GM12872 (cell line): ENCODE measurements around the gene FSTL4.

Source experiments
- TF ChIP-seq, protein P1 (sequence below): IDR thresholded peaks from 3 replicates; pipeline ENCODE4 v1.5.1; 2011; ENCODE audit warnings: low read depth, mild to moderate bottlenecking, low read length, moderate library complexity; ENCODE audit not compliant: insufficient read depth

The FSTL4 gene

DNA sequence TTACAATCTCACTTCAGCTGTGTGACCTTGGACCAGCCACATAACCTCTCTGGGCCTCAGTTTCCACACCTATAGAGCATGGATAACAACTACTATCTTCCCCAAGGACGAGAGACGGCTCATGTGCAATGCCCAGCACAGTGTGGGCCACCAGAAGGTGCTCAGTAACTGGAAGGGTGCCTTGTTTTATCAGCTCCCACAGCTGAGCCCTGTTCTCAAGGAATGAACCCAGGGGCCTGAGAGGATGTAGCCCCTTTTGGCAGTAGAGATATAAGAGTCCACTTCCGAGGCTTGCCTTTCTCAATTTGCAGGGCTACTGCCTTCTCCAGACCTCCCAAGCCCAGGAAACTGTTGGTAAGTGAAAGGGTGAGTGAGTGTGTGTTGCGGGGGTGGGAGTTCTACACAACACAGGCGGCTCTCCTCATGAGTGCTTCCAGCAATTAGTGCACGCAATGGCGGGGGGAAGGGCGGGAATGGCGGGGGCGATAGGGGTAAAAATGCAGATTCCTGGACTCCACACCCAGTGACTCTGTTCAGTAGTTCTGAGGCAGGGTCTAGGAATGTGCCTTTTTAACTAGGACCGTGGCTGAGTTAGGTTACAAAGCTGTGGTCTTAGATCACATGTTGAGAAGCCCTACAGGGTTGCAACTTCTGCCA lies 185.1 kb downstream of the FSTL4 start:
- TF ChIP-seq, protein P1, sequence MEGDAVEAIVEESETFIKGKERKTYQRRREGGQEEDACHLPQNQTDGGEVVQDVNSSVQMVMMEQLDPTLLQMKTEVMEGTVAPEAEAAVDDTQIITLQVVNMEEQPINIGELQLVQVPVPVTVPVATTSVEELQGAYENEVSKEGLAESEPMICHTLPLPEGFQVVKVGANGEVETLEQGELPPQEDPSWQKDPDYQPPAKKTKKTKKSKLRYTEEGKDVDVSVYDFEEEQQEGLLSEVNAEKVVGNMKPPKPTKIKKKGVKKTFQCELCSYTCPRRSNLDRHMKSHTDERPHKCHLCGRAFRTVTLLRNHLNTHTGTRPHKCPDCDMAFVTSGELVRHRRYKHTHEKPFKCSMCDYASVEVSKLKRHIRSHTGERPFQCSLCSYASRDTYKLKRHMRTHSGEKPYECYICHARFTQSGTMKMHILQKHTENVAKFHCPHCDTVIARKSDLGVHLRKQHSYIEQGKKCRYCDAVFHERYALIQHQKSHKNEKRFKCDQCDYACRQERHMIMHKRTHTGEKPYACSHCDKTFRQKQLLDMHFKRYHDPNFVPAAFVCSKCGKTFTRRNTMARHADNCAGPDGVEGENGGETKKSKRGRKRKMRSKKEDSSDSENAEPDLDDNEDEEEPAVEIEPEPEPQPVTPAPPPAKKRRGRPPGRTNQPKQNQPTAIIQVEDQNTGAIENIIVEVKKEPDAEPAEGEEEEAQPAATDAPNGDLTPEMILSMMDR = no peak

- TF ChIP-seq, protein P1 = no peak
Measured at GRCh38 chr5:133426264-133426663, 186.1 kb downstream of the FSTL4 start.

DNA sequence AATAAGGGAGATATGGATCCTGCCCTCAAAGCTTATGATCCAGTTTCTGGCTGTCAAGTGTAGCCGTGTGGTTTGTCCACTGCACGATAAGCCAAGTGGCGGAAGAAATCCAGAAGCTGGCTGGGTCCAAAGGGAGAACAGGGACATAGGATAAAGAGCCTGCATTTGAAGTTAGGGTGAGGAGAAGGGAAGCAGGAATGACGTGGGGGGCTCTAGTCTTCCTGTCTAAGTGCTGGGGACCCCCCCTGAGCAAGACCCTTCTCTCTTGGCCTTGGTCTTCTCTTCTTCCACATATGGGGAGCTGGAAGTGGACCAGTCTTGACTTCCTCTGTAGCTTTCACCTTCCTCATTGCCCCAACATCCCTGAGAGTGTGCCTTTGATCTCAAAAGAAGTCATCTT lies 186.6 kb downstream of the FSTL4 start:
- TF ChIP-seq, protein P1 = no peak

DNA sequence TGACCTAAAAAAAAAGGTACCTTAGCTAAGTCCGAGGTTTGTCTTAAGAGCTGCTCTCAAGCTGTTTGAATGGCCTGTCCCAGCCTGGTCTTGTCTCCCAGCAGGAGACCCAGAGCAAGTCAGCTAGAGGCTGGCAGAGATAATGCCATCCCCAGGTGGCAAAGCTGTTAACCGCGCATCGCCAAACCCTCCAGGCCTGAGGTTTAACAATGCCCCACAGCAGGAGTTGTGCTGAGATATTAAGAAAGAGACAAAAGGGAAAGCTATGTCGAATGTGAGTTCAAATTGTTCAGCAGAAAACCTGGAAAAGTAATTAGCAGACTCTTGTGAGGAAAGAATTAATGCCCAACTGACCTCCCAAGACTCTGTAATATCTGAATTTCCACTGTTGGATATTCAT lies 187.1 kb downstream of the FSTL4 start:
- TF ChIP-seq, protein P1 = no peak

DNA sequence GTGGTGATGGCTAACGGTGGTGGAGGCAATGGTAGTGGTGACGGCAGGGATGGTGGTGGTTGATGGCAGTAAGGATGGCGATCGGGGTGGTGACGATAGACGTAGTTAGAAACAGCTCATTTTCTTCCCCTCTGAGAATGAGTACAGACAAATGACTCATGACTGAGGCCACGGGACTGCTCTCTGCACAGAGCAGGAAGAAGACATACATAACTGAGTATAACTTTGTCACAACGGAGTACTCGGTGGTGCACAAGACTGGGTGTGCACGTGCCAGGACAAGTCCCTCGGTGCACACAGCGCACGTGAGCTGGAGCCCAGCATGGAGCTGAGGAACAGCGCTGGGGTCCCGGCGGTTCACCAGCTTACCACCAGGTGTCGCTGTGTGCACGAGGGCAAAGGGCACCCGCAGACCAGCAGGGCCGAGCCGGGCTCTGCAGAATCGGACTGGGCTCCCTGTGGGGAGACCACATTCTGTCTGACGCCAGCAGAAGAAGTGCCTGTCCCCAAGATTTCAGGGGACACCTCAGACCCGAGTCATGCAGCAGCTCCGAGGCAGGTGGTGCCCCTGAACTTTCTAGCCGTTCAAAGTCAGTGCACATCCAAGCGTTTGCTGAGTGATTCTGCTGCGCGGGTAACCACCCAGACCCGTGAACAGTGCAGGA lies 188.6 kb downstream of the FSTL4 start:
- TF ChIP-seq, protein P1 = peak; percentile 93

DNA sequence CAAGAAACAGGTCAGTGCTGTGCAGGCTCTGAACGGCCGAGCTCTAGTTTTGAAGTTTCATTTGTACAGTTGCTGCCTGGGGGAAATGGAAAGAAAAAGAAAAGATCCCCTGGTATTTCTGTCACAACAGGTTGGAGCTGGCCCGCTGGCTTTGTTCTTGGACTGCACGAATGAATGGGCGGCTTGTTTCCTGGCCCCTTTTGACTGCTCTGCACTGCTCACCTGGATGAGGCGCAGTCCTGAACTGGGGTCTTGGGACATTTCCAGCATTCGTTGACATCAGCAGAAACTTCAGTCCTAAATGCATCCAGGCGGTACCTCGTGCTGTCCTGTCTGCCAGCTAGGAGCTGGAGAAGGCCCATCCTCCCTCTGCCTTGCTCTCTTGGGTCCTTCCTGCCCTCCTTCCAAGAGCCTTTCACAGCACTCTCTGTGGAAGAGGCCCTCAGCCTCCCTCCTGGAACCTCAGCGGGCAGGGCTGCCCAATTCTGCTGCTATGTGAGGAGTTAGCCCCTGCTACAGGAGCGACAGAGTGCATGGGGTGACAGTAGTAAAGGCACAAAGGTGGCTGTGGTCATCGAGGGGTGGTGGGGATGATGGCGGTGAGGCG lies 189.2 kb downstream of the FSTL4 start:
- TF ChIP-seq, protein P1 = no peak

DNA sequence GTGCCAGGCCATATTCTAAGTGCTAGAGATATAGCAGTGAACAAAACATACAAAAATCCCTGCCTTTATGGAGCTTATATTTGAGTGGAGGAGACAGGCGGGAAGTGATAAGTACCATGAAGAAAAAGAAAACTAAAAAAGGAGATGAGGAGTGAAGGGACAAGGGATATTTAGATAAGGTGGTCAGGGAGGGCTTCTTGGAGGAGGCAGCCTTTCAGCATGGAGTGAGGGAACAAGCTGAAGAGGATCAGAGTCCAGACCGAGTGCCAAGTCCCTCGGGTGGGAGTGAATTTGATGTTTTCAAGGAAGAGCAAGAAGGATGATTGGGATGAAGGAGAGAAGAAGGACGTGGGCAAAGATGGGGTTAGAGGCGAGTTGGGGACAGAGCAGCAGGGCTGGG lies 190.5 kb downstream of the FSTL4 start:
- TF ChIP-seq, protein P1 = no peak
